Natural killer cell (primary cell): ENCODE results near the gene CLPSL2. TPM values are rescaled to one million over a fixed set of nuclear protein-coding genes. Genes with fewer than 3 reads are reported as not detected.

Source experiments
- ATAC-seq, 3 donors: fragments of 150-1000 bp in 2 of 3; fragments of 200-7000 bp in 1 of 3; cut with Tn5 transposase; 1 replicate in 1 of 3; 2 replicates in 2 of 3; pipeline ENCODE4 v1.10.0; 2021; ENCODE audit warnings: mild to moderate bottlenecking in 2 of 3, moderate library complexity in 2 of 3
- DNase-seq, 2 donors: peaks; one replicate each; pipeline versions ENCODE4 v3.0.0 to v3.0.0-alpha.2; 2013 to 2021; ENCODE audit warnings: mixed read lengths in 1 of 2
- H3K27ac ChIP-seq: one replicate; pipeline ENCODE4 v1.5.1; 2013; ENCODE audit warnings: mild to moderate bottlenecking, low read length
- H3K27me3 ChIP-seq: one replicate; pipeline ENCODE4 v1.6.1; 2013; ENCODE audit warnings: low read length; ENCODE audit not compliant: control insufficient read depth, insufficient read depth
- H3K36me3 ChIP-seq: one replicate; pipeline ENCODE4 v1.6.1; 2013; ENCODE audit warnings: low read length; ENCODE audit not compliant: control insufficient read depth, insufficient read depth
- H3K4me1 ChIP-seq: one replicate; pipeline ENCODE4 v1.6.1; 2013; ENCODE audit warnings: low read length; ENCODE audit not compliant: control insufficient read depth, insufficient read depth
- H3K4me3 ChIP-seq: one replicate; pipeline ENCODE4 v1.5.1; 2013; ENCODE audit warnings: low read length
- H3K9me3 ChIP-seq: one replicate; pipeline ENCODE4 v1.6.1; 2013; ENCODE audit warnings: low read length; ENCODE audit not compliant: control insufficient read depth, insufficient read depth
- H3K27ac Mint-ChIP-seq, 2 donors: one replicate each; pipeline ENCODE4 v1.8.0; 2022; ENCODE audit warnings: mild to moderate bottlenecking in 2 of 2, mixed read lengths in 2 of 2, moderate library complexity in 1 of 2
- H3K27me3 Mint-ChIP-seq, 2 donors: one replicate each; pipeline ENCODE4 v1.8.0; 2022; ENCODE audit warnings: low read depth in 2 of 2, mixed read lengths in 2 of 2
- H3K36me3 Mint-ChIP-seq: one replicate; pipeline ENCODE4 v1.8.0; 2022; ENCODE audit warnings: mixed read lengths
- H3K4me1 Mint-ChIP-seq, 2 donors: one replicate each; pipeline ENCODE4 v1.8.0; 2022; ENCODE audit warnings: mixed read lengths in 2 of 2
- H3K4me3 Mint-ChIP-seq: one replicate; pipeline ENCODE4 v1.8.0; 2022; ENCODE audit warnings: mild to moderate bottlenecking, moderate library complexity, mixed read lengths
- H3K9me3 Mint-ChIP-seq, 2 donors: one replicate each; pipeline ENCODE4 v1.8.0; 2022; ENCODE audit warnings: mixed read lengths in 2 of 2
- CTCF ChIP-seq: fragments of 200-600 bp; IDR thresholded peaks from one replicate; pipeline ENCODE4 v1.8.0; 2022; ENCODE audit warnings: antibody characterized with exemption
- WGBS: methylation state at CpG from one replicate; pipeline ENCODE4 v1.1.7; 2013; ENCODE audit warnings: missing lambda C conversion rate; ENCODE audit not compliant: insufficient coverage; 5-methylcytosine and 5-hydroxymethylcytosine counted together
- intact Hi-C: fragments of 100-400 bp; cut with micrococcal nuclease; formaldehyde crosslinking; loops from one replicate; pipeline ENCODE4 v1.14.2; 2022
- total RNA-seq, 4 donors: library from RNA; stranded (reverse); fragments of 120-200 nt in 1 of 4; gene quantifications; one replicate each; pipeline versions ENCODE4 v1.2.3 to v1.2.4, GENCODE V29; 2013 to 2022

CLPSL2 gene
- total RNA-seq, 3 donors from 2014 or later (not counting 1 experiment from before 2014, with no cell fraction given), result not detected

- H3K4me3 Mint-ChIP-seq, result no peak overlapping the region
- intact Hi-C loops, result no loop called here
- no peak for TF ChIP-seq CTCF
- H3K9me3 ChIP-seq, result no peaks in the 10 kb centered on the region
- no peaks in the 10 kb centered on the region for H3K4me1 ChIP-seq
- no peak overlapping the region for H3K4me3 ChIP-seq
- peaks cover 11% of the 10 kb centered on the region for H3K27me3 ChIP-seq
- 86% methylated on average over 5 of the region's 5 CpGs for WGBS
- DNase-seq, result no peak
- H3K27ac Mint-ChIP-seq, result no peak overlapping the region
- no peaks in the 10 kb centered on the region for H3K36me3 ChIP-seq
- no peaks in the 10 kb centered on the region for H3K9me3 Mint-ChIP-seq
- no peaks in the 10 kb centered on the region for H3K36me3 Mint-ChIP-seq
- H3K4me1 Mint-ChIP-seq, result no peaks in the 10 kb centered on the region
- no peak overlapping the region for H3K27ac ChIP-seq
- no peak for ATAC-seq
- peaks cover 26 to 30% of the 10 kb centered on the region in 2 donors for H3K27me3 Mint-ChIP-seq
These were observed 14.3 kb downstream of the CLPSL2 start for GRCh38 chr6:35790683-35791082.

GRCh38 chr6:35794536-35795452 is 18.4 kb downstream of the CLPSL2 start:
- H3K36me3 Mint-ChIP-seq, result no peaks in the 10 kb centered on the region
- H3K4me3 ChIP-seq, result no peak overlapping the region
- DNase-seq (no peak), ATAC-seq (no peak)
- intact Hi-C loops, result no loop called here
- no peak for TF ChIP-seq CTCF
- no peaks in the 10 kb centered on the region for H3K4me1 ChIP-seq
- H3K9me3 ChIP-seq, result no peaks in the 10 kb centered on the region
- H3K27ac ChIP-seq, result no peak overlapping the region
- H3K9me3 Mint-ChIP-seq, result no peaks in the 10 kb centered on the region
- peaks cover 16 to 21% of the 10 kb centered on the region in 2 donors for H3K27me3 Mint-ChIP-seq
- no peaks in the 10 kb centered on the region for H3K4me1 Mint-ChIP-seq
- no peaks in the 10 kb centered on the region for H3K36me3 ChIP-seq
- H3K27me3 ChIP-seq, result no peaks in the 10 kb centered on the region
- no peak overlapping the region for H3K4me3 Mint-ChIP-seq
- 90% methylated on average over 17 of the region's 17 CpGs for WGBS
- no peak overlapping the region for H3K27ac Mint-ChIP-seq

- Mint-ChIP-seq H3K36me3 (no peaks in the 10 kb centered on the region), H3K4me1 (no peaks in the 10 kb centered on the region), H3K4me3 (no peak overlapping the region), H3K27ac (no peak overlapping the region), H3K9me3 (no peaks in the 10 kb centered on the region), H3K27me3 (peaks cover 14% of the 10 kb centered on the region in 2 donors)
- Histone ChIP-seq H3K4me3 (no peak overlapping the region), H3K27ac (no peak overlapping the region), H3K4me1 (no peaks in the 10 kb centered on the region), H3K9me3 (no peaks in the 10 kb centered on the region), H3K36me3 (no peaks in the 10 kb centered on the region), H3K27me3 (no peaks in the 10 kb centered on the region)
- WGBS, result 90% methylated on average over 10 of the region's 11 CpGs
- intact Hi-C loops, result no loop called here
- DNase-seq (no peak), ATAC-seq (no peak)
- TF ChIP-seq CTCF, result no peak
These were observed 19.2 kb downstream of the CLPSL2 start for GRCh38 chr6:35795453-35796071.
